Gastrocnemius medialis (tissue), 4 donors: ENCODE data around the gene RPA1. TPM values are rescaled to one million over a fixed set of nuclear protein-coding genes. Genes with fewer than 3 reads are reported as not detected.

Experiments
- ATAC-seq, 2 donors: fragments of 150-250 bp; one replicate each; pipeline ENCODE4 v1.9.1; 2016
- DNase-seq, 2 donors: peaks; one replicate each; pipeline ENCODE4 v3.0.0-alpha.2; 2019
- H3K27ac ChIP-seq, 4 donors: fragments of 200-600 bp; sonication (generic); 1 replicate in 1 of 4; 2 replicates in 3 of 4; pipeline ENCODE4 v1.5.1; 2016 to 2018; ENCODE audit warnings: mild to moderate bottlenecking in 2 of 4, moderate library complexity in 1 of 4
- H3K27me3 ChIP-seq, 3 donors: fragments of 200-600 bp; sonication (generic) in 2 of 3; 1 replicate in 1 of 3; 2 replicates in 2 of 3; pipeline versions ENCODE4 v1.5.1 to v1.6.0; 2016 to 2019; ENCODE audit warnings: mild to moderate bottlenecking in 1 of 3, moderate library complexity in 1 of 3
- H3K36me3 ChIP-seq, 2 donors: fragments of 200-600 bp; sonication (generic) in 1 of 2; one replicate each; pipeline ENCODE4 v1.5.1; 2017 to 2018
- H3K4me1 ChIP-seq, 2 donors: fragments of 200-600 bp; sonication (generic) in 1 of 2; one replicate each; pipeline ENCODE4 v1.5.1; 2016 to 2017; ENCODE audit warnings: mild to moderate bottlenecking in 2 of 2
- H3K4me3 ChIP-seq, 4 donors: fragments of 200-600 bp; sonication (generic) in 3 of 4; 1 replicate in 1 of 4; 2 replicates in 3 of 4; pipeline ENCODE4 v1.5.1; 2016 to 2019; ENCODE audit warnings: mild to moderate bottlenecking in 2 of 4
- H3K9me3 ChIP-seq, 3 donors: fragments of 200-600 bp; sonication (generic) in 2 of 3; 1 replicate in 1 of 3; 2 replicates in 2 of 3; pipeline ENCODE4 v1.5.1; 2016 to 2019
- CTCF ChIP-seq, 5 experiments: fragments of 450-650 bp in 3 of 5; fragments of 200-600 bp in 2 of 5; sonication (generic) in 2 of 5; IDR thresholded peaks in 4 of 5; conservative IDR thresholded peaks in 1 of 5; 1 replicate in 4 of 5; 2 replicates in 1 of 5; pipeline ENCODE4 v1.5.1; 2016 to 2019; ENCODE audit warnings: antibody characterized with exemption in 5 of 5, mild to moderate bottlenecking in 3 of 5, moderate library complexity in 3 of 5
- POLR2A ChIP-seq, 2 donors: fragments of 450-650 bp; IDR thresholded peaks; one replicate each; pipeline ENCODE4 v1.6.1; 2017; ENCODE audit warnings: antibody characterized with exemption in 2 of 2, mild to moderate bottlenecking in 2 of 2, moderate library complexity in 2 of 2
- in situ Hi-C, 4 donors: fragments of 200-750 bp; cut with MboI; loops; one replicate each; pipeline versions ENCODE4 v1.15.0 to v1.8.0; 2017; ENCODE audit warnings: low sequenced_read_pairs in 4 of 4
- intact Hi-C: fragments of 100-400 bp; cut with DNase I; formaldehyde crosslinking; loops from one replicate; pipeline ENCODE4 v1.15.1; 2023; ENCODE audit warnings: low total_unique reads
- total RNA-seq, 4 donors: library from RNA; depleted of rRNA; stranded (reverse); fragments of >200 nt; gene quantifications; one replicate each; pipeline versions ENCODE4 v1.1.0 to v1.2.3, GENCODE V29; 2016

Gene RPA1
- total RNA-seq, 4 donors from 2014 or later, result 26.5 to 46.8 (median 34.9) TPM

- no peak for ATAC-seq
- H3K4me3 ChIP-seq, result no peak overlapping the region
- no peak for TF ChIP-seq POLR2A (IDR thresholded peaks at IDR 0.05)
- no peak for TF ChIP-seq CTCF (IDR thresholded peaks at IDR 0.05 in 4 of 5, conservative IDR thresholded peaks at IDR 0.05 in 1 of 5)
- in situ Hi-C loops (loop anchor here (10.0 to 25.0 kb wide), 3 partner anchors 120 to 358 kb away; partner anchors contain the start of gene RTN4RL1 (in 1 of the 4)), intact Hi-C loops (loop anchor here (10.0 kb wide), 1 partner anchor 380 kb away; no protein-coding TSS in a partner anchor)
- peaks cover 0 to 6% (median 2%) of the 10 kb centered on the region in 3 donors for H3K27me3 ChIP-seq
- H3K9me3 ChIP-seq, result no peaks in the 10 kb centered on the region
- H3K27ac ChIP-seq, result peak overlapping the region in 3 of 4 donors; percentile 9 to 49 (median 16)
- no peak for DNase-seq
- no peaks in the 10 kb centered on the region for H3K36me3 ChIP-seq
- H3K4me1 ChIP-seq, result peaks cover 32 to 40% of the 10 kb centered on the region in 2 donors
These were observed 74.7 kb downstream of the RPA1 start for GRCh38 chr17:1904273-1905182.

GRCh38 chr17:1905190-1905913, 75.5 kb downstream of the RPA1 start:
- Histone ChIP-seq H3K9me3 (no peaks in the 10 kb centered on the region), H3K36me3 (no peaks in the 10 kb centered on the region), H3K27me3 (peaks cover 0 to 12% (median 2%) of the 10 kb centered on the region in 3 donors), H3K4me3 (no peak overlapping the region), H3K4me1 (peaks cover 30 to 32% of the 10 kb centered on the region in 2 donors), H3K27ac (peak overlapping the region in 1 of 4 donors; percentile 49)
- TF ChIP-seq CTCF (IDR thresholded peaks at IDR 0.05 in 4 of 5, conservative IDR thresholded peaks at IDR 0.05 in 1 of 5) (no peak), POLR2A (IDR thresholded peaks at IDR 0.05) (no peak)
- intact Hi-C loops, result loop anchor here (10.0 kb wide), 1 partner anchor 379 kb away; no protein-coding TSS in a partner anchor
- ATAC-seq (no peak), DNase-seq (no peak)
- in situ Hi-C loops, result loop anchor here (10.0 to 25.0 kb wide), 3 partner anchors 119 to 357 kb away; partner anchors contain the start of gene RTN4RL1 (in 1 of the 4)

- peaks cover 2 to 12% (median 5%) of the 10 kb centered on the region in 3 donors for H3K27me3 ChIP-seq
- ATAC-seq, result no peak
These were observed 76.9 kb downstream of the RPA1 start for GRCh38 chr17:1906662-1907101.

More at GRCh38 chr17:1906662-1907101, 76.9 kb downstream of the RPA1 start:
- TF ChIP-seq CTCF (IDR thresholded peaks at IDR 0.05 in 4 of 5, conservative IDR thresholded peaks at IDR 0.05 in 1 of 5), result no peak
- TF ChIP-seq POLR2A (IDR thresholded peaks at IDR 0.05), result no peak
- Histone ChIP-seq H3K4me1 (peaks cover 30 to 32% of the 10 kb centered on the region in 2 donors), H3K27ac (no peak overlapping the region), H3K9me3 (no peaks in the 10 kb centered on the region), H3K36me3 (no peaks in the 10 kb centered on the region), H3K4me3 (no peak overlapping the region)
- in situ Hi-C loops, result loop anchor here (10.0 to 25.0 kb wide), 3 partner anchors 118 to 356 kb away; partner anchors contain the start of gene RTN4RL1 (in 1 of the 4)
- DNase-seq, result no peak
- intact Hi-C loops, result loop anchor here (10.0 kb wide), 1 partner anchor 378 kb away; no protein-coding TSS in a partner anchor
